Muscle layer of duodenum (tissue), 2 donors: ENCODE data around the gene TBC1D2B.

ENCODE experiments used
- H3K27ac ChIP-seq: one replicate; pipeline ENCODE4 v1.7.0; 2013; ENCODE audit warnings: mild to moderate bottlenecking, low read length
- H3K27me3 ChIP-seq: one replicate; pipeline ENCODE4 v1.7.0; 2013; ENCODE audit warnings: low read depth, mild to moderate bottlenecking, control low read depth, low read length
- H3K36me3 ChIP-seq, 2 donors: one replicate each; pipeline ENCODE4 v1.7.0; 2013; ENCODE audit warnings: low read length in 2 of 2, control low read depth in 1 of 2, mild to moderate bottlenecking in 1 of 2; ENCODE audit not compliant: insufficient read depth in 2 of 2, control insufficient read depth in 1 of 2
- H3K4me1 ChIP-seq, 2 donors: one replicate each; pipeline ENCODE4 v1.7.0; 2013; ENCODE audit warnings: low read length in 2 of 2, mild to moderate bottlenecking in 2 of 2, control low read depth in 1 of 2, moderate library complexity in 1 of 2; ENCODE audit not compliant: insufficient read depth in 2 of 2, control insufficient read depth in 1 of 2
- H3K4me3 ChIP-seq, 2 donors: one replicate each; pipeline ENCODE4 v1.7.0; 2013; ENCODE audit warnings: low read length in 2 of 2, low read depth in 1 of 2, mild to moderate bottlenecking in 1 of 2
- H3K9me3 ChIP-seq, 2 donors: one replicate each; pipeline ENCODE4 v1.7.0; 2013; ENCODE audit warnings: low read length in 2 of 2, control low read depth in 1 of 2, mild to moderate bottlenecking in 1 of 2; ENCODE audit not compliant: control insufficient read depth in 1 of 2
- donor health status: healthy.

TBC1D2B gene

DNA sequence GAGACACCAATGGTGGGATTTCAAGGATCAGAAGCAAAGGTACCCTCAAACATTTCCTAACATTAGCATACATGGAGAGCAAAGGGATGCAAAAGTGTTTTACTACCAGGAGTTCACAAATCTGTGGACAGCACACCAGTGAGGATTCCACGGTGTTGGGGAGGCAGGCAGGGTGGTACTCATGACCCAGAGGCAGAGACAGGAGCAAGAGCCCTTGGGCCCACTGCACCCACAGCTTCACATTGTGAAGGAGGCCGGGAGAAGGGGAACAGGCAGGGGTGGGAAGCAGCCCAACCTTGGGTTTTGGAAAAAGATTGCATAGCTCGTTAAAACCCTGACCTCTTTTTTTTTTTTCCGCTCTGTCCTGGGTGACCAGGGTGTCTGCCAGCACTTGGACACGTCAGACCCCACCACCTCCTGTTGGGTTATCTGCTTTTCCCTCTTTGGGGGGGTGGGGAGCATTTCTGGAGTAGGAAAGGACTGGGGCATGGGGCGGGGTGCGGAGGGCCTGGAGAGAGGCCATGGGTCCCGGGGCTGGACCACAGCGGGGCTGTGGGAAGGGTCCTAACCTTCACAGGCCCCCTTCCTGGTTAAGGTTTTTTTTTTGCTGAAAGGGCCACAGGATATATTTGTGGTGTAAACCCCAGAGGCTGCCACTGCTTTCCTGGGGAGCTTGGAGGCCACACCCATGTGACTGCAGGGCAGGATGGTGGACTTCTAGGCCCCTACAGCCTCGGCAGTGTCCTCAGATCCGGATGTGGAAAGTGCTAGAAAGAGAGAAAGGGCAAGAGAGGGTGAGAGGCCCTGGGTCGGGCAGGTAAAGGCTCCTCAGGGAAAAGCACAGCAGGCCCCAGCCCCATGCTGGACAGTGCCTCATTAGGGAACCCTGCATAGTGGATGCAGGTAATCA is 27.3 kb upstream of the TBC1D2B start:
- H3K27me3 ChIP-seq = no peaks in the 10 kb centered on the region
- no peaks in the 10 kb centered on the region for H3K4me1 ChIP-seq
- no peaks in the 10 kb centered on the region for H3K9me3 ChIP-seq
- H3K27ac ChIP-seq = no peak overlapping the region
- no peak overlapping the region for H3K4me3 ChIP-seq
- H3K36me3 ChIP-seq = no peaks in the 10 kb centered on the region

DNA sequence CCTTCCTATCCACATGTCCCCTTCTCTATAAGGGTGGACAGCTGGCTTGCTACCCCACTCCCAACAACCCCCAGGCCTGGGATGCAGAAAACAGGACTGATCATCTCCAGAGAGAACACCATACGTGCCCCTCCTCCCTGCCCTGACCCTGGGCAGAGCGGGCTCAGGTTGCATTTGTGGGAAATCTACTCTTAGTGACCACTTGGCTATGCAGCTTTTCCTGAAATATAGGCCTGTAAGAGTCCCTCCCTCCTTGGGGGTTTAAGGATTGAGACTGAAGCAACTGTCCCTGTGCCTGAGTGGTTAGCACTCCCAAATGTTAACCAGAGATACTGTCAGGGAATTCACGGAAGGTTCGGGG is 26.6 kb upstream of the TBC1D2B start:
- no peak overlapping the region for H3K27ac ChIP-seq
- no peaks in the 10 kb centered on the region for H3K27me3 ChIP-seq
- no peaks in the 10 kb centered on the region for H3K36me3 ChIP-seq
- no peaks in the 10 kb centered on the region for H3K4me1 ChIP-seq
- H3K9me3 ChIP-seq = no peaks in the 10 kb centered on the region
- no peak overlapping the region for H3K4me3 ChIP-seq

GRCh38 chr15:78103406-78104118 is 26.1 kb upstream of the TBC1D2B start:
- no peaks in the 10 kb centered on the region for H3K36me3 ChIP-seq
- H3K27ac ChIP-seq = no peak overlapping the region
- H3K9me3 ChIP-seq = no peaks in the 10 kb centered on the region
- H3K4me3 ChIP-seq = no peak overlapping the region
- no peaks in the 10 kb centered on the region for H3K27me3 ChIP-seq
- no peaks in the 10 kb centered on the region for H3K4me1 ChIP-seq

DNA sequence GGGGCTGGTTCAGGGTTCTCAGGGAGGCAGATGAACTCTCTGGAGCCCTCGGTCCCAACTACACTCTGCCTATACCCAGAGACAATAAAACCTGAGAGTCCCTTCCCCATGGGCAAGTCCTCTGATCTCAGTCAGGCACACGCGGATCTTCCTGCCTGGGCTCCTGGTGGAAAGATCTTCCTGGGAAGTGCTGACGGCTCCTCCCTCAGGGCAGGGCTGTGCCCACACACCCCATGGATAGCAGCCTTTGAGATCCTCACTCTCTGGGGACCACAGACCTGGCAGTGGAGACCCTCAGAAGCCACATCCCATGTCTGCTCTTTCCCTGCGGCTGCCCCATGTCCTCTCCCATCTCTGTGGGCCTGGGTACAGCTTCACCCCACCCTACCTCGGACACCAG is 25.2 kb upstream of the TBC1D2B start:
- Histone ChIP-seq H3K4me1 (no peaks in the 10 kb centered on the region), H3K4me3 (no peak overlapping the region), H3K27ac (no peak overlapping the region), H3K9me3 (no peaks in the 10 kb centered on the region), H3K36me3 (no peaks in the 10 kb centered on the region), H3K27me3 (no peaks in the 10 kb centered on the region)

GRCh38 chr15:78102211-78102610 is 24.7 kb upstream of the TBC1D2B start:
- no peaks in the 10 kb centered on the region for H3K36me3 ChIP-seq
- H3K9me3 ChIP-seq = no peaks in the 10 kb centered on the region
- no peak overlapping the region for H3K27ac ChIP-seq
- H3K27me3 ChIP-seq = no peaks in the 10 kb centered on the region
- no peaks in the 10 kb centered on the region for H3K4me1 ChIP-seq
- no peak overlapping the region for H3K4me3 ChIP-seq

GRCh38 chr15:78101423-78102105 is 24.1 kb upstream of the TBC1D2B start:
- H3K36me3 ChIP-seq = no peaks in the 10 kb centered on the region
- H3K27me3 ChIP-seq = no peaks in the 10 kb centered on the region
- no peak overlapping the region for H3K4me3 ChIP-seq
- no peaks in the 10 kb centered on the region for H3K4me1 ChIP-seq
- H3K27ac ChIP-seq = no peak overlapping the region
- H3K9me3 ChIP-seq = no peaks in the 10 kb centered on the region

DNA sequence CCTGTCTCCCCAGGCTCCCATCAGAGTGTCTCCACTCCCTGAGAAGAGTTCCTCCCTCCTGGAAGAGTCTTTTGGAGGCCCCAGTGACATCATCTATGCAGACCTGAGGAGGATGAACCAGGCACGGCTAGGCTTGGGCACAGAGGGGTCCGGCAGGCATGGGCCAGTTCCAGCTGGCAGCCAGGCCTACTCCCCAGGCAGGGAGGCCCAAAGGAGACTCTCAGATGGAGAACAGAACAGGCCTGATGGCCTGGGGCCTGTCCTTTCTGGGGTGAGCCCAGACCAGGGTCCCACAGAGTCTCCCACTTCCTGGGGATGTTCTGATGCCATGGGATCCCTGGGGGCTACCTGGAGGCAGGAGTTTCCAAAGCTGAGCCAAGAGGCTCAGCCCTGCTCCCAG is 23.4 kb upstream of the TBC1D2B start:
- H3K4me3 ChIP-seq = no peak overlapping the region
- H3K27me3 ChIP-seq = no peaks in the 10 kb centered on the region
- no peaks in the 10 kb centered on the region for H3K36me3 ChIP-seq
- no peaks in the 10 kb centered on the region for H3K9me3 ChIP-seq
- no peak overlapping the region for H3K27ac ChIP-seq
- no peaks in the 10 kb centered on the region for H3K4me1 ChIP-seq

DNA sequence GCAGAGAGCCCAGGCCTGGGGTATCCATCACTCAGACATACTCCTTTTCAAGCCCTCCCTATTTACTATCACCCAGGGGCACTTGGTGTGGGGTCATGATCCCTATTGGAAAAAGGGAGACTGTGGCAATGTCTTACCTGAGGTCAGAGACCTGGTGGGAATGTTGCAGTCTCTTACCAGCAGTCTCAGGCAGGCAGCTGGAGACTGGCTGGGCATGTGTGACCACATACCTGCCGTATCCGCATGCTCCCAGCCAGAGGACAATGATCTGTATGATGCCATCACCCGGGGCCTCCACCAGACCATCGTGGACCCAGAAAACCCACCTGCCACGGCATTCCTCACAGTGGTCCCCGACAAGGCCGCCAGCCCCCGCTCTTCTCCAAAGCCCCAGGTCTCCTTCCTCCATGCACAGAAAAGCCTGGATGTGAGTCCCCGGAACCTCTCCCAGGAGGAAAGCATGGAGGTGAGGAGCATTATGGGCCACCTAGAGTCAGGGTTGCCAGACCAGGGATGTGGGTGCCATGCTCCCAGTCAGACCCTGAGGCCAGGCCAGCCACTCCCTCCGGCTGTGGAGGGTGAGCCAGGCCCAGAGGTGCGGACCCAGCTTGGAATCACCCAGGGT is 20.7 kb upstream of the TBC1D2B start:
- Histone ChIP-seq H3K4me1 (peaks cover 9% of the 10 kb centered on the region in 2 donors), H3K27me3 (no peaks in the 10 kb centered on the region)

GRCh38 chr15:78097667-78098066 is 20.2 kb upstream of the TBC1D2B start:
- Histone ChIP-seq H3K9me3 (no peaks in the 10 kb centered on the region), H3K27ac (no peak overlapping the region), H3K4me1 (peaks cover 9 to 15% of the 10 kb centered on the region in 2 donors), H3K4me3 (no peak overlapping the region), H3K36me3 (no peaks in the 10 kb centered on the region), H3K27me3 (no peaks in the 10 kb centered on the region)

More for the DNA sequence above, 20.7 kb upstream of the TBC1D2B start:
- Histone ChIP-seq H3K36me3 (no peaks in the 10 kb centered on the region), H3K27ac (no peak overlapping the region), H3K4me3 (no peak overlapping the region), H3K9me3 (no peaks in the 10 kb centered on the region)

DNA sequence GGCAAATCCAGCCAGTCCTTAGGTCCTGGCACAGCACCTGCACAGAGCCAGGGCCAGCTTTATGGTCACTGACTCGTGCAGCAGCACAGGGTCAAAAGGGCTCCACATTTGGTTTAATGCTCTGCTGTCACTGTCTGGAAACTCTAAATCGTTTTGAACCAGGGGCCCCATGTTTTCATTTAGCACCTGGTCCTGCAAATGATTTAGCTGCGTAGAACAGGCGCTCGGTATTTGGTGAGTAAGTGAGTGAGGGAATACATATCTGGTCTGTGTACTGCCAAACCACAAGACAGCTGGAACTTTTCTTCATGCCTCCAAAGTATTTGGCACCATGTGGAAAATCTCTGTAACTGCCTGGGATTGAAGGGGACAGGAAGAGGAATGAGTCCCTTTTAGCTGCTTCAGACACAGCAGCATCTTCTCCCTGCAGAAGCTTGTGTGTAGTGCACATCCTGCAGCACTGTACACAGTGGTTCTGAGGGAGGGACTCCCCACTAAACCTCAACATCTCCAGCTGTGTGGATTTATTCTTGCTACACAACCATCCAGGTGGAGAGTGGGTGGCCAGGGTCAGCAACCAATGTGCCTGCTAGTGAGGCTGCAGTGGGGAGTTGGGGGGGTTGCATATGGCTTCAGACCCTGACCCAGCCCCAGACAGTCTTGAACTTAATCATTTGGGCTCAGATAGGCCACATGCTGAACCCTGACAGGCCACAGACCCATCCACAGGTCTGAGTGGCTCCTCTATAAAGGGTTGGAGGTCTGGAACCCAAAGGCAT is 15.9 kb upstream of the TBC1D2B start:
- no peak overlapping the region for H3K4me3 ChIP-seq
- no peaks in the 10 kb centered on the region for H3K36me3 ChIP-seq
- H3K9me3 ChIP-seq = no peaks in the 10 kb centered on the region
- no peak overlapping the region for H3K27ac ChIP-seq
- H3K27me3 ChIP-seq = no peaks in the 10 kb centered on the region
- H3K4me1 ChIP-seq = peaks cover 11 to 22% of the 10 kb centered on the region in 2 donors
